Thymus (tissue), 11 donors: ENCODE data around the gene KIRREL3. TPM values are rescaled to one million over a fixed set of nuclear protein-coding genes. Genes with fewer than 3 reads are reported as not detected.

Experiments
- DNase-seq, 9 donors: peaks; one replicate each; pipeline ENCODE4 v3.0.0-alpha.2; 2013; ENCODE audit warnings: low spot score in 9 of 9, low read depth in 6 of 9, missing footprints in 1 of 9
- H3K27ac ChIP-seq, 2 donors: one replicate each; pipeline ENCODE4 v1.5.1; 2013; ENCODE audit warnings: control low read depth in 1 of 2, low read depth in 1 of 2, low read length in 1 of 2, mild to moderate bottlenecking in 1 of 2, moderate library complexity in 1 of 2
- H3K27me3 ChIP-seq, 2 donors: one replicate each; pipeline ENCODE4 v1.5.1; 2013; ENCODE audit warnings: low read length in 1 of 2; ENCODE audit not compliant: control insufficient read depth in 2 of 2, insufficient read depth in 1 of 2
- H3K36me3 ChIP-seq, 2 donors: one replicate each; pipeline ENCODE4 v1.5.1; 2013; ENCODE audit warnings: low read length in 1 of 2, mild to moderate bottlenecking in 1 of 2, moderate library complexity in 1 of 2; ENCODE audit not compliant: control insufficient read depth in 2 of 2, insufficient read depth in 2 of 2
- H3K4me1 ChIP-seq, 2 donors: one replicate each; pipeline ENCODE4 v1.5.1; 2013; ENCODE audit warnings: low read length in 2 of 2; ENCODE audit not compliant: control insufficient read depth in 2 of 2, insufficient read depth in 2 of 2
- H3K4me3 ChIP-seq, 2 donors: one replicate each; pipeline ENCODE4 v1.5.1; 2013; ENCODE audit warnings: low read length in 2 of 2, control low read depth in 1 of 2, mild to moderate bottlenecking in 1 of 2
- H3K9me3 ChIP-seq, 2 donors: one replicate each; pipeline ENCODE4 v1.5.1; 2013; ENCODE audit warnings: low read length in 1 of 2, mild to moderate bottlenecking in 1 of 2; ENCODE audit not compliant: control insufficient read depth in 2 of 2, insufficient read depth in 1 of 2
- WGBS: extraction: QIAGEN DNeasy Blood & Tissue Kit; methylation state at CpG from one replicate; pipeline ENCODE4 v1.1.7; 2013; 5-methylcytosine and 5-hydroxymethylcytosine counted together
- polyA plus RNA-seq: library from polyadenylated mRNA; stranded (reverse); fragments of 200-250 nt; gene quantifications from one replicate; pipeline ENCODE4 v1.2.3, GENCODE V29; 2013
- total RNA-seq: library from RNA; stranded (reverse); fragments of 120-200 nt; gene quantifications from one replicate; pipeline ENCODE4 v1.2.4, GENCODE V29; 2013
- donor health status: healthy.

The KIRREL3 gene
- total and polyA plus RNA-seq, 2 donors, result 0.09 to 0.14 TPM

- Histone ChIP-seq H3K9me3 (no peaks in the 10 kb centered on the region), H3K36me3 (no peaks in the 10 kb centered on the region), H3K27ac (no peak overlapping the region), H3K4me1 (peaks cover 0 to 3% of the 10 kb centered on the region in 2 donors), H3K27me3 (no peaks in the 10 kb centered on the region), H3K4me3 (no peak overlapping the region)
- 92% methylated on average over 10 of the region's 10 CpGs for WGBS
- no peak for DNase-seq
These were observed 540.8 kb downstream of the KIRREL3 start for GRCh38 chr11:126459691-126460281.

GRCh38 chr11:126457817-126458216, 542.8 kb downstream of the KIRREL3 start:
- Histone ChIP-seq H3K4me1 (no peaks in the 10 kb centered on the region), H3K4me3 (no peak overlapping the region), H3K36me3 (no peaks in the 10 kb centered on the region), H3K9me3 (no peaks in the 10 kb centered on the region), H3K27ac (no peak overlapping the region), H3K27me3 (no peaks in the 10 kb centered on the region)
- 95% methylated on average over 8 of the region's 8 CpGs for WGBS
- DNase-seq, result no peak

- DNase-seq, result no peak
- peaks cover 0 to 2% of the 10 kb centered on the region in 2 donors for H3K27me3 ChIP-seq
- H3K4me1 ChIP-seq, result no peaks in the 10 kb centered on the region
- no peaks in the 10 kb centered on the region for H3K9me3 ChIP-seq
- WGBS, result 87% methylated on average over 20 of the region's 20 CpGs
- H3K27ac ChIP-seq, result no peak overlapping the region
- H3K36me3 ChIP-seq, result no peaks in the 10 kb centered on the region
- no peak overlapping the region for H3K4me3 ChIP-seq
These were observed 543.6 kb downstream of the KIRREL3 start for GRCh38 chr11:126456783-126457542.

GRCh38 chr11:126456089-126456488, 544.5 kb downstream of the KIRREL3 start:
- Histone ChIP-seq H3K9me3 (peaks cover 0 to 4% of the 10 kb centered on the region in 2 donors), H3K4me3 (no peak overlapping the region), H3K27ac (no peak overlapping the region), H3K36me3 (no peaks in the 10 kb centered on the region), H3K4me1 (no peaks in the 10 kb centered on the region), H3K27me3 (peaks cover 0 to 2% of the 10 kb centered on the region in 2 donors)
- 97% methylated on average over 15 of the region's 15 CpGs for WGBS
- DNase-seq, result no peak

GRCh38 chr11:126452241-126453101, 548.1 kb downstream of the KIRREL3 start:
- no peaks in the 10 kb centered on the region for H3K4me1 ChIP-seq
- H3K9me3 ChIP-seq, result peaks cover 0 to 12% of the 10 kb centered on the region in 2 donors
- no peaks in the 10 kb centered on the region for H3K36me3 ChIP-seq
- H3K4me3 ChIP-seq, result no peak overlapping the region
- WGBS, result 85% methylated on average over 24 of the region's 24 CpGs
- H3K27ac ChIP-seq, result no peak overlapping the region
- no peak for DNase-seq
- H3K27me3 ChIP-seq, result peaks cover 0 to 2% of the 10 kb centered on the region in 2 donors

GRCh38 chr11:126451211-126451802, 549.3 kb downstream of the KIRREL3 start:
- H3K27me3 ChIP-seq, result peaks cover 0 to 2% of the 10 kb centered on the region in 2 donors
- H3K27ac ChIP-seq, result no peak overlapping the region
- 93% methylated on average over 15 of the region's 15 CpGs for WGBS

GRCh38 chr11:126450806-126451205, 549.8 kb downstream of the KIRREL3 start:
- Histone ChIP-seq H3K4me3 (no peak overlapping the region), H3K27ac (no peak overlapping the region), H3K4me1 (no peaks in the 10 kb centered on the region), H3K9me3 (peaks cover 0 to 12% of the 10 kb centered on the region in 2 donors), H3K27me3 (peaks cover 0 to 2% of the 10 kb centered on the region in 2 donors), H3K36me3 (no peaks in the 10 kb centered on the region)
- 98% methylated on average over 11 of the region's 11 CpGs for WGBS
- no peak for DNase-seq

More at GRCh38 chr11:126451211-126451802, 549.3 kb downstream of the KIRREL3 start:
- Histone ChIP-seq H3K4me3 (no peak overlapping the region), H3K9me3 (peaks cover 0 to 12% of the 10 kb centered on the region in 2 donors), H3K36me3 (no peaks in the 10 kb centered on the region), H3K4me1 (no peaks in the 10 kb centered on the region)
- no peak for DNase-seq

- 85% methylated on average over 7 of the region's 7 CpGs for WGBS
- Histone ChIP-seq H3K36me3 (no peaks in the 10 kb centered on the region), H3K27me3 (peaks cover 0 to 2% of the 10 kb centered on the region in 2 donors), H3K27ac (no peak overlapping the region), H3K4me3 (no peak overlapping the region), H3K4me1 (no peaks in the 10 kb centered on the region), H3K9me3 (peaks cover 0 to 12% of the 10 kb centered on the region in 2 donors)
- no peak for DNase-seq
These were observed 550.4 kb downstream of the KIRREL3 start for GRCh38 chr11:126450198-126450597.
